OCI-LY3 (cell line): ENCODE results near the gene CKS2.

Experiments used
- H2AFZ ChIP-seq: fragments of 200-600, 300-600 bp; shearing (Covaris generic); 2 replicates; pipeline ENCODE4 v1.6.0; 2014; ENCODE audit warnings: antibody characterized with exemption, low read depth, low read length
- H3K27ac ChIP-seq: fragments of 200-600, 300-600 bp; sonication (generic); 2 replicates; pipeline ENCODE4 v1.5.1; 2014; ENCODE audit warnings: mild to moderate bottlenecking, low read length, moderate library complexity, mixed read lengths
- H3K27me3 ChIP-seq: fragments of 200-600, 300-600 bp; sonication (generic); 2 replicates; pipeline ENCODE4 v1.6.1; 2014; ENCODE audit warnings: low read depth, low read length, mixed read lengths
- H3K36me3 ChIP-seq: fragments of 200-600, 300-600 bp; sonication (generic); replicated peaks from 2 replicates; pipeline ENCODE3; 2014; ENCODE audit warnings: low read depth, low read length, mixed read lengths
- H3K4me1 ChIP-seq: fragments of 300-600, 200-600 bp; sonication (generic); 2 replicates; pipeline ENCODE4 v1.6.1; 2014; ENCODE audit warnings: low read length, mixed read lengths
- H3K4me2 ChIP-seq: fragments of 200-600, 300-600 bp; sonication (generic); 2 replicates; pipeline ENCODE4 v1.6.1; 2014; ENCODE audit warnings: low read length, mixed read lengths
- H3K4me3 ChIP-seq: fragments of 300-600, 200-600 bp; sonication (generic); 2 replicates; pipeline ENCODE4 v1.5.1; 2014; ENCODE audit warnings: antibody characterized with exemption, mild to moderate bottlenecking, low read length, moderate library complexity
- H3K79me2 ChIP-seq: fragments of 300-600, 200-600 bp; shearing (Covaris generic); 2 replicates; pipeline ENCODE4 v1.6.1; 2014; ENCODE audit warnings: mild to moderate bottlenecking, low read length, mixed read lengths
- H3K9ac ChIP-seq: fragments of 300-600, 200-600 bp; shearing (Covaris generic); 2 replicates; pipeline ENCODE4 v1.6.0; 2014; ENCODE audit warnings: mild to moderate bottlenecking, low read length, moderate library complexity
- H3K9me3 ChIP-seq: fragments of 200-600, 300-600 bp; shearing (Covaris generic); 2 replicates; pipeline ENCODE4 v1.6.1; 2014; ENCODE audit warnings: low read length, mixed read lengths; ENCODE audit not compliant: insufficient read depth
- H4K20me1 ChIP-seq: fragments of 200-600, 300-600 bp; sonication (generic); 2 replicates; pipeline ENCODE4 v1.6.1; 2016; ENCODE audit warnings: low read length, mixed read lengths; ENCODE audit not compliant: insufficient read depth
- CTCF ChIP-seq: fragments of 200-600, 300-600 bp; sonication (generic); IDR thresholded peaks from 2 replicates; pipeline ENCODE4 v1.5.1; 2014; ENCODE audit warnings: antibody characterized with exemption, low read length, low read depth
- EZH2phosphoT487 ChIP-seq: fragments of 200-600 bp; shearing (Covaris generic); IDR thresholded peaks from 2 replicates; pipeline ENCODE4 v1.6.1; 2018; ENCODE audit warnings: antibody characterized with exemption, mixed run types, low read depth

CKS2 gene

GRCh38 chr9:89325733-89326132, 14.7 kb downstream of the CKS2 start:
- H2AFZ ChIP-seq: no peak overlapping the region
- H4K20me1 ChIP-seq: no peaks in the 10 kb centered on the region
- H3K9ac ChIP-seq: no peak overlapping the region
- no peaks in the 10 kb centered on the region for H3K9me3 ChIP-seq
- H3K4me3 ChIP-seq: no peak overlapping the region
- peaks cover 37% of the 10 kb centered on the region for H3K79me2 ChIP-seq
- no peak overlapping the region for H3K4me2 ChIP-seq
- H3K27me3 ChIP-seq: no peaks in the 10 kb centered on the region
- peaks cover 27% of the 10 kb centered on the region for H3K36me3 ChIP-seq
- H3K4me1 ChIP-seq: no peaks in the 10 kb centered on the region
- TF ChIP-seq EZH2phosphoT487: no peak
- TF ChIP-seq CTCF: no peak
- H3K27ac ChIP-seq: no peak overlapping the region

- H2AFZ ChIP-seq: no peak overlapping the region
- no peak overlapping the region for H3K9ac ChIP-seq
- H3K36me3 ChIP-seq: peaks cover 35% of the 10 kb centered on the region
- no peaks in the 10 kb centered on the region for H3K27me3 ChIP-seq
- H3K4me3 ChIP-seq: no peak overlapping the region
- peaks cover 14% of the 10 kb centered on the region for H3K79me2 ChIP-seq
- TF ChIP-seq EZH2phosphoT487 (no peak), CTCF (no peak)
- no peak overlapping the region for H3K4me2 ChIP-seq
- H4K20me1 ChIP-seq: no peaks in the 10 kb centered on the region
- no peaks in the 10 kb centered on the region for H3K9me3 ChIP-seq
- no peak overlapping the region for H3K27ac ChIP-seq
- H3K4me1 ChIP-seq: no peaks in the 10 kb centered on the region
Measured at GRCh38 chr9:89328064-89328463, 17.1 kb downstream of the CKS2 start.

- peaks cover 11% of the 10 kb centered on the region for H3K4me1 ChIP-seq
- H3K79me2 ChIP-seq: no peaks in the 10 kb centered on the region
- no peak overlapping the region for H3K4me3 ChIP-seq
- peaks cover 51% of the 10 kb centered on the region for H3K36me3 ChIP-seq
- H2AFZ ChIP-seq: no peak overlapping the region
- no peak overlapping the region for H3K4me2 ChIP-seq
- H3K9me3 ChIP-seq: no peaks in the 10 kb centered on the region
- no peak overlapping the region for H3K9ac ChIP-seq
- TF ChIP-seq EZH2phosphoT487: no peak
- no peak for TF ChIP-seq CTCF
- no peak overlapping the region for H3K27ac ChIP-seq
- no peaks in the 10 kb centered on the region for H3K27me3 ChIP-seq
- H4K20me1 ChIP-seq: no peaks in the 10 kb centered on the region
Measured at GRCh38 chr9:89329917-89330316, 18.9 kb downstream of the CKS2 start.

- TF ChIP-seq EZH2phosphoT487 (no peak), CTCF (no peak)
- Histone ChIP-seq H3K36me3 (peaks cover 51% of the 10 kb centered on the region), H3K9me3 (no peaks in the 10 kb centered on the region), H3K4me2 (no peak overlapping the region), H3K4me3 (no peak overlapping the region), H3K4me1 (peaks cover 12% of the 10 kb centered on the region), H2AFZ (no peak overlapping the region), H4K20me1 (no peaks in the 10 kb centered on the region), H3K27me3 (no peaks in the 10 kb centered on the region), H3K79me2 (no peaks in the 10 kb centered on the region), H3K27ac (no peak overlapping the region), H3K9ac (no peak overlapping the region)
Measured at GRCh38 chr9:89330513-89330912, 19.5 kb downstream of the CKS2 start.
